ENCODE results near the gene TULP4.
"Not testable (repeated sequence)": the region's sequence is repeated elsewhere in the genome, so short reads cannot be mapped to it uniquely, and the experiment has no call there.

Gene TULP4

GRCh38 chr6:158521759-158522158 is 209.5 kb downstream of the TULP4 start:
- ChIA-PET POLR2A (no interaction called here), CTCF (interaction anchor here (1.3 kb wide), 1 partner anchor 301 kb away, joined by 4 read pairs; no protein-coding TSS in a partner anchor)
- TF ChIP-seq, protein P1, sequence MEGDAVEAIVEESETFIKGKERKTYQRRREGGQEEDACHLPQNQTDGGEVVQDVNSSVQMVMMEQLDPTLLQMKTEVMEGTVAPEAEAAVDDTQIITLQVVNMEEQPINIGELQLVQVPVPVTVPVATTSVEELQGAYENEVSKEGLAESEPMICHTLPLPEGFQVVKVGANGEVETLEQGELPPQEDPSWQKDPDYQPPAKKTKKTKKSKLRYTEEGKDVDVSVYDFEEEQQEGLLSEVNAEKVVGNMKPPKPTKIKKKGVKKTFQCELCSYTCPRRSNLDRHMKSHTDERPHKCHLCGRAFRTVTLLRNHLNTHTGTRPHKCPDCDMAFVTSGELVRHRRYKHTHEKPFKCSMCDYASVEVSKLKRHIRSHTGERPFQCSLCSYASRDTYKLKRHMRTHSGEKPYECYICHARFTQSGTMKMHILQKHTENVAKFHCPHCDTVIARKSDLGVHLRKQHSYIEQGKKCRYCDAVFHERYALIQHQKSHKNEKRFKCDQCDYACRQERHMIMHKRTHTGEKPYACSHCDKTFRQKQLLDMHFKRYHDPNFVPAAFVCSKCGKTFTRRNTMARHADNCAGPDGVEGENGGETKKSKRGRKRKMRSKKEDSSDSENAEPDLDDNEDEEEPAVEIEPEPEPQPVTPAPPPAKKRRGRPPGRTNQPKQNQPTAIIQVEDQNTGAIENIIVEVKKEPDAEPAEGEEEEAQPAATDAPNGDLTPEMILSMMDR (IDR thresholded peaks at IDR 0.05; ENCODE audit: control extremely low read depth, extremely low read depth, low read depth, missing control alignments): no peak
- no peak for DNase-seq (ENCODE audit: extremely low spot score)

DNA sequence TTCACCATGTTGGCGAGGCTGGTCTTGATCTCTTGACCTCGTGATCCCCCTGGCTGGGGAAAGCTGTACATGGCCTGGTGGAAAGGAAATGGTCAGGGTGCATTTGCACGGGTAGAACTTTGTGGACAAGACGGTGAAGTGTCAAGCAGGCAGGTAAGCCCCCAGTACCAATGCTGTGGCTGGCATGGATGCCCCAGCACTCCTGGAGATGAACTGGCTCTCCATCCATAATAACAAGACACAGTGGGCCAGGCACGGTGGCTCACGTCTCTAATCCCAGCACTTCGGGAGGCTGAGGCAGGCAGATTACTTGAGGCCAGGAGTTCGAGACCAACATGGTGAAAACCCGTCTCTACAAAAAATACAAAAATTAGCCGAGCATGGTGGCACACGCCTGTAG is 210.4 kb downstream of the TULP4 start:
- POLR2A ChIA-PET: no interaction called here
- CTCF ChIA-PET: interaction anchor here (0.7 to 1.3 kb wide), 2 partner anchors 9 to 302 kb away, joined by 3 to 4 read pairs; no protein-coding TSS in a partner anchor

GRCh38 chr6:158524311-158524710 is 212.0 kb downstream of the TULP4 start:
- ChIA-PET CTCF (interaction anchor here (0.7 to 1.7 kb wide), 4 partner anchors 9 to 372 kb away, joined by 3 to 4 read pairs (median 3); no protein-coding TSS in a partner anchor), POLR2A (no interaction called here)
- TF ChIP-seq, protein P1 (IDR thresholded peaks at IDR 0.05; ENCODE audit: control extremely low read depth, extremely low read depth, low read depth, missing control alignments): no peak
- DNase-seq (ENCODE audit: extremely low spot score): no peak

More for the DNA sequence above, 210.4 kb downstream of the TULP4 start:
- TF ChIP-seq, protein P1 (IDR thresholded peaks at IDR 0.05; ENCODE audit: control extremely low read depth, extremely low read depth, low read depth, missing control alignments): no peak
- no peak for DNase-seq (ENCODE audit: extremely low spot score)

GRCh38 chr6:158527858-158528257 is 215.6 kb downstream of the TULP4 start:
- DNase-seq (ENCODE audit: extremely low spot score); POLR2A ChIA-PET: not testable (repeated sequence)
- CTCF ChIA-PET: interaction anchor here (1.6 kb wide), 1 partner anchor 13 kb away, joined by 4 read pairs; no protein-coding TSS in a partner anchor

- ChIA-PET POLR2A (no interaction called here), CTCF (interaction anchor here (1.6 kb wide), 2 partner anchors 9 to 12 kb away, joined by 3 to 4 read pairs; no protein-coding TSS in a partner anchor)
- TF ChIP-seq, protein P1 (IDR thresholded peaks at IDR 0.05; ENCODE audit: control extremely low read depth, extremely low read depth, low read depth, missing control alignments): no peak
- no peak for DNase-seq (ENCODE audit: extremely low spot score)
These were observed 216.6 kb downstream of the TULP4 start for GRCh38 chr6:158528826-158529225.

- TF ChIP-seq, protein P1 (IDR thresholded peaks at IDR 0.05; ENCODE audit: control extremely low read depth, extremely low read depth, low read depth, missing control alignments): no peak
- POLR2A ChIA-PET: no interaction called here
- CTCF ChIA-PET: interaction anchor here (1.6 kb wide), 2 partner anchors 10 to 11 kb away, joined by 3 to 4 read pairs; no protein-coding TSS in a partner anchor
- DNase-seq (ENCODE audit: extremely low spot score): no peak
These were observed 217.4 kb downstream of the TULP4 start for GRCh38 chr6:158529629-158530028.

DNA sequence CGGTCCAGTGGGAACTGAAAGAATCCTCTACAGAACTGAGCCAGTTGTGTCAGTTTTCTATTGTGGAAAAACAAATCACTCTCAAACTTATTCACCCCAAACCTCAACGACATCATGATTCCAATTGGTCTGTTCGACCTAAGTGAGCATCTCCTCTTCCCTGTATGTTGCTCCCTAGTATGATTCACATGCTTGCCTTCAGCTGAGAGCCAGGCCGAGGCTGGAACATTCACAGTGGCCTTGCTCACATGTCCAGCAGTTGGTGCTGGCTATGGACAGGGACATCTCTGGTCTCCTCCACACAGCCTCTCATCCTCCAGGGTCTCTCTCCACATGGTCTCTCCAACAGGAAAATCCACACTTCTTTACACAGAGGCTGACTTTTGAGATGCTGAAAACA is 219.3 kb downstream of the TULP4 start:
- TF ChIP-seq, protein P1 (IDR thresholded peaks at IDR 0.05; ENCODE audit: control extremely low read depth, extremely low read depth, low read depth, missing control alignments): no peak
- CTCF ChIA-PET: interaction anchor here (0.9 to 1.1 kb wide), 2 partner anchors 9 to 21 kb away, joined by 3 read pairs; no protein-coding TSS in a partner anchor
- POLR2A ChIA-PET: no interaction called here
- no peak for DNase-seq (ENCODE audit: extremely low spot score)

All from GM10248 (cell line).